HG03354 (cell line): ENCODE results near the gene TRA2A.
"Not testable (repeated sequence)": the region's sequence is repeated elsewhere in the genome, so short reads cannot be mapped to it uniquely, and the experiment has no call there.

Source experiments
- ATAC-seq: cut with Tn5 transposase; IDR thresholded peaks from one replicate; pipeline ENCODE4 v1.9.1; 2021; ENCODE audit warnings: mild to moderate bottlenecking; ENCODE audit not compliant: unreplicated experiment, poor library complexity, severe bottlenecking

Gene TRA2A

DNA sequence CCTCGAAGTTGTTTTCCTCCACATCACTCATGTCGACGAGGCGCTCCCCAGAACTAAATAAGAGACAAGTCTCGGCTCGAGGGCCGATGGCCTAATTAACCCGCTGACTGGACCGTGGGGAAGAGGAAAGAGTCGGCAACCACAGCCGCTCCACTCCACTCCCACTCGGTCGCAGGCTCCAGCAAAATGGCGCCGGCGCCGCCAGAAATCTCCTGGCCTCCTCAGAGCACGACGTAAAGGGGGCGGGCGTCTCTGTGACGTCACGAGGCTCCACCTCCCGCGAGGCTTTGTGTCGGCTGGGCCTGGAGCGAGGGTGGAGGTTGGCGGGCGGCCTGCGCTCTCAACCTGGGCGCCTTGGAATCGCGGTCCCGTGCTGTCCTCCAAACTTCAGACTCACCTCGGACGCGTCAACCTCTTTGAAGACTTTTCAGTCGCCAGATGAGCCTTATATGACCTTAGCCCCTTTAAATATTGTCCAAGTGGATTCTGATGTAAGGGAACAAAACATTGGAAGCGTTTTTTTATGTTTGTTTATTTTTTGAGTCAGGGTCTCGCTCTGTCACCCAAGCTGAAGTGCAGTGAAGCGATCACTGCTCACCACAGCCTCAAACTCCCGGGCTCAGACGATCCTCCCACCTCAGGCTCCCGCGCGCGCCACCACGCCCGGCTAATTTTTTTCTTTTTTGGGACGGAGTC is at the start of gene TRA2A:
TSS of gene TRA2A (minus strand) at position 188 of the 696 bp plus-strand sequence. CDS start at position 31, 157 bp downstream.
- ATAC-seq, result peak; percentile 90

DNA sequence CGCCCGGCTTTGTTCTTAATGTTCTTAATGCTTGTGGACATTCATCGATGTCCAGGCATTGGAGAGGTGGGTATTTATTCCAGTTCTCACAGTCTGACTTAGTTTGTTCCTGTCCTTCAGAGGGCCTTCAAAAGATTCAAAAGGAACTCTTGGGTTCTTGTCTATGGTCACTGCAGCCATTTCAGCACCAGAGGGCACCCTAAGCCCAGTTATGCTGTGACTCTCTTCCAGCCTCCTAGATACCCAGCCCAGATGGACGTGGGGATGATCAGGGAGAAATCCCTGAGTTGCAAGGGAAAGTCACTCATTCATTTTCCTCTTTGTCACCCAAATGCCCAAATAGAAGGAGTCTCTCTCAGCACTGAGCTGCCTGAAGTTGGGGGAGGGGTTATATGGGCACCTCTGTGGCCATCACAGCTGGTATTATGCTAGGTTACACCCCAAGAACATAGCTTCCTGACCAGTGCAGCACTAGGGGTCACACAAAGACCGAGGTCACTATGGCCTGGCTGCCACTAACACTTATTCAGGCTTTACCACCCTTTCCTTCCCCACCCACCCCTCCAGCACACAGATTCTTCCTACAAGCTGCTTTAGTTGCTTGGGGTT is 38.9 kb upstream of the TRA2A start:
- ATAC-seq, result peak; percentile 81

DNA sequence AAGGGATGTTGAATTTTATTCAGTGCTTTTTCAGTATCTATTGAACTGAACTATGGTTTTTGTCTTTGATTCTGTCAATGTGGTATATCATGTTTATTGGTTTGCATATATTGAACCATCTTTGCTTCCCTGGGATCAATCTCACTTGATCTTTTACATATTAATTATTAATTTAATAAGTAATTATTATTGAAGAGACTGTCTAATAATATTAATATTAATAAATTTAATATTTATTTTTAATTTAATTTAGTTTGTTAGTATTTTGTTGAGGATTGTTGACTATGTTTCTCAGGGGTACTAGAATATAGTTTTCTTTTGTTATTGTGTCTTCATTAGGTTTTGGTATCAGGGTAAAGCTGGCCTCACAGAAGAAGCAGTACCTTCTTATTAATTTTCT is 26.5 kb upstream of the TRA2A start:
- no peak for ATAC-seq

DNA sequence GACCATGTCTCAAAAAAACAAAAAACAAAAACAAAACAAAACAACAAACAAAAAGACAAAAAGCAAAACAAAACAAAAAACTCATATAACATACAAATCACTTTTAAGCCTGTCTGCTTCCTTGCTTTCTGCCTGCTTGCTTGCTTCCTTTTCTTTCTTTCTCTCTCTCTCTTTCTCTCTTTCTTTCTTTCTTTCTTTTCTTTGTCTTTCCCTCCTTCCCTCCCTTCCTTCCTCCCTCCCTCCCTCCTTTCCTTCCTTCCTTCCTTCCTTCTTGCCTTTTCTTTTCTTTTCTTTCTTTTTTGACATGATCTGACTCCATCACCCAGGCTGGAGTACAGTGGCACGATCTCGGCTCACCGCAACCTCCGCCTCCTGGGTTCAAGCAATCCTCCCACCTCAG is 15.9 kb upstream of the TRA2A start:
- ATAC-seq, result no peak

DNA sequence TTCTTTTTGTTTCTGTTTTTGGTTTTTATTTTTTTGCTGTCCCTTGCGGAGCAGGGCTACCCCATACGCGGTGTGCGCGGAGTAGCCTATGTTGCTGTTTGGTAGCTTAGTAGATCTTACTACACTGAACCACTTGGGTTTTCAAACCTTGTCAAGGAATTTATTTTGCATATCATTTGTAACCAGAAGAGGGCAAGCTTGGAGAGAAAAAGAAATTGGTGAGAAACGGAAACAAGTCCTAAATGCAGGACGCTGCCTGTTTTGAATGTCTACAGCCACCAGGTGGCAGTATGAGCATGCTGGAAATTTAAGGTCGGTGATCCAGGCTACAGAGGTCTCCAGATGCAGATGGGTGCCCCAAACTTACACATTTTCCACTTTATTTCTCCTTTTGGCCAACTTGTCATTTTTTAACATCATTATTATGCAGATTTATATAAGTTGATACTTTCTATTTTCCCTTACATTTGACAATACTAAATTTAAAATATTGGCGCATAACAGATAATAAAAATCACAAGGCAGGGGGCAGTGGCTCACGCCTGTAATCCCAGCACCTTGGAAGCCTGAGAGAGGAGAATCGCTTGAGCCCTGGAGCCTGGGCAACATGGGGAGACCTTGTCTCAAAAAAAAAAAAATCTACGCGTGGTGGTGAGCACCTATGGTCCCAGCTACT is 15.3 kb upstream of the TRA2A start:
- ATAC-seq, result peak; percentile 62

DNA sequence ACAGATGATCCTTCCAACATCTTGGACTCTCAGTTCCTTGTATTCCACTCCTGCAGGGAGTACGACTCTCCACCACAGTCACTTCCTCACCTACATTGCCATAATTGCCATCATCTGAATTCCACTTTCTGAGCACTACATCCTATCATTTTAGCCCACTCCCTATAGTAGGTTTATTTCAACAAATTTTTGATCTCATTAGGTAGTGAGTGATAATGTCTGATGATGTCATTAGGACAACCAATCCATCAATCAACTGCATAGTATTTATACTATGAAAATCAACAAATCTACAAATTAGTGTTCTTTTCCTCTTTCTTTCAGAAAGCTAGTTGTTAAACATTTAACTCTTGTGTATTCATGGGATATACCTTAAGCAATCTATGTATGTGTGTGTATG is 13.7 kb upstream of the TRA2A start:
- peak; percentile 6 for ATAC-seq

DNA sequence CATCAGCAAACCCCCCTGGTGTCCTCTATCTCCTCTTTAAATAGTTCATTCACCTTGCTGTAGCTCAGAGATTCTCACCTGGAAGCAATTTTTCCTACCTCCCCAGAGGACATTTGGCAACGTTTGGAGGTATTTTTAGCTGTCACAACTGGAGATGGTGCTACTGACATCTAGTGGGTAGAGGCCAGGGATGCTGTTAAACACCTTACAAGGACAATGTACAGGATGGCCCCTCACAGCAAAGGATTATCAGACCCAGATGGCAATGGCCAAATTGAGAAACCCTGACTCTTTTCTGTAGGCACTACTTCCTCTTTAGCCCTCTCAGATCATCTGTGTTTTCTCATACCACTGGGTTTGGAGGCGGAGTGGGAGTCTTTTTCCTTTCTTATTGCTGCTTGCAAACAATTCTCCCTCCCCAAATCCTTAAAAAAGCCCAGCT is 13.2 kb upstream of the TRA2A start:
- peak; percentile 73 for ATAC-seq

DNA sequence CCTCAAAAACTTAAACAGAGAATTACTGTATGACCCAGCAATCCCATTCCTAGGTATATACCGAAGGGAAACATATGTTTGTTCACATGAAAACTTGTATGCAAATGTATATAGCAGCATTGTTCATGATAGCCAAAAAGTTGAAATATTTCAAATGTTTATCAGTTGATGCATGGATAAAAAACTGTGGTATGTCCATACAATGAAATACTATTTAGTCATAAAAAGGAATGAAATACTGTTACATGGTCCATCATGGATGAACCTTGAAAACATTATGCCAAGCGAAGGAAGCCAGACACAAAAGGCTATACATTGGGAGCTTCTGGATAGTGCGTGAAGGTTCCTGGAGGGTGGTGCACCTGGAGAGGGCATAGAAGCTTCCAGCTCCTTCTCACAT is 11.0 kb upstream of the TRA2A start:
- ATAC-seq, result no peak

DNA sequence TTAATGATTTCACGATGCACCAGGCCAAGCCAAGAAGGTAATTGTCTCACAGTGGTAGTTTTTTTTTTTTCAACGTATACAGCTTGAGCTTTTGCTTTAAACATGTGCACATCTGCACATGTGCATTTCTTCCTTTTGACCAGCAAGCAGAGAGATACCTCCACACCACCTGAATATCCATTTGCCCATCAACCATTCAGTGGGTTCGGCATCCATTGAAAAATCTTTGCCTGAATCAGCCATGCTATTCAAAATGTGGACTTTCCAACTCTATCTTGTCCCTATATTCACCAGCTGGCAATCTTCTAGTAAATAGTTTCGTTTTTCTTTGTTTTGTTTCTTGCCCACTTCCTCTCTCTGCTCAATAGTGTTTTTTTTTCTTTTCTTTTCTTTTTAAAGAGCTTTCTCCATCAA is 7.7 kb upstream of the TRA2A start:
- ATAC-seq, result peak; percentile 72

DNA sequence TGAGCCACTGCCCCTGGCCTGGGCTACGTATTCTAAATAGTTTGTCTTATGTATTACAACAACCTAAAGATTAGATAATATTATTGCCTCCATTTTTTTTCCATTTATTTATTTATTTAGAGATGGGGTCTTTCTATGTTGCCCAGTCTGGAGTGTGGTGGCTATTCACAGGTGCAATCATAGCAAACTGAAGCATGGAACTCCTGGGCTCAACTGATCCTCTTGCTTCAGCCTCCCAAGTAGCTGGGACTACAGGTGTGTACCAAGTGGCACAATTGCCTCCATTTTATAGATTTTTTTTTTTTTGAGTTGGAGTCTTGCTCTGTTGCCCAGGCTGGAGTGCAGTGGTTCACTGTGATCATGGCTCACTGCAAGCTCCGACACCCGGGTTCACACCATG is 6.5 kb upstream of the TRA2A start:
- no peak for ATAC-seq

DNA sequence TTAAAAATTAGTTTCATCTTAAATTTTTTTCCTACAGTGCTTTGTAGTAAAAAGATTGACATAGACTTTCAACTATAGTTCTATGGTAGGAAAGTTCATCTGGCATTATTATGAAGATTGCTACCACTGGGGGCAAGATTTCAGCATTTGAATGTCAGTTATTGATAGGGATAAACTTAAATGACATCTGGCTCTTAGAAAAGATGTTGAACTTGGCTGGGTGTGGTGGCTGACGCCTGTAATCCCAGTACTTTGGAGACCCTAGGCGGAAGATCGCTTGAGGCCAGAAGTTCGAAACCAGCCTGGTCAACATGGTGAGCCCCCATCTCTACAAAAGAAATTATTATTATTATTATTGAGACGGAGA is 1.4 kb upstream of the TRA2A start:
- ATAC-seq, result no peak

DNA sequence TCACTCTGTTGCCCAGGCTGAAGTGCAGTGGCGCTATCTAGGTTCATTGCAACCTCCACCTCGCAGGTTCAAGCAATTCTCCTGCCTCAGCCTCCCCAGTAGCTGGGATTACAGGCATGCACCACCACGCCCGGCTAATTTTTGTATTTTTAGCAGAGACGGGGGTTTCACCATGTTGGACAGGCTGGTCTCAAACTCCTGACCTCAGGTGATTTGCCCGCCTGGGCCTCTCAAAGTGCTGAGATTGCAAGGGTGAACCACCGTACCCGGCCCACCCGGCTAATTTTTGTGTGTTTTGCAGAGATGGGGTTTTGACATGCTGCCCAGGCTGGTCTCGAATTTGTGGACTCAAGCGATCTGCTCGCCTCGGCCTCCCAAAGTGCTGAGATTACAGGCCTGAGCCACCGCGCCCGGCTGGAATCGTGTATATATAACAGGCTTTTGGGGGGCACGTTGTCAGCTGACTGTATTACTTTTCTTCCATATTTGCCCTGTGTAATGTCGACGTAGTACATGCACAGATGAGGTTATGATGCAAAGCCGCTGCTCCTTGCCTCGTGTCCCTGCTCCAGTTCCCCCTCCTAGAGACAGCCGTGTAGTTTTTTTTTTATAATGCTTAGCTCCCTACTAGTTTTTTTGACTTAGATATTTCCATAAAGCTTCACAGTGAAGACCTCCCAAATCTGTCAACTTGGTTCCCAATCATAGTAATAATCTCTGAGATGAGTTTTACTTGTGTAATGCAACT is 883 bp upstream of the TRA2A start:
- no peak for ATAC-seq

DNA sequence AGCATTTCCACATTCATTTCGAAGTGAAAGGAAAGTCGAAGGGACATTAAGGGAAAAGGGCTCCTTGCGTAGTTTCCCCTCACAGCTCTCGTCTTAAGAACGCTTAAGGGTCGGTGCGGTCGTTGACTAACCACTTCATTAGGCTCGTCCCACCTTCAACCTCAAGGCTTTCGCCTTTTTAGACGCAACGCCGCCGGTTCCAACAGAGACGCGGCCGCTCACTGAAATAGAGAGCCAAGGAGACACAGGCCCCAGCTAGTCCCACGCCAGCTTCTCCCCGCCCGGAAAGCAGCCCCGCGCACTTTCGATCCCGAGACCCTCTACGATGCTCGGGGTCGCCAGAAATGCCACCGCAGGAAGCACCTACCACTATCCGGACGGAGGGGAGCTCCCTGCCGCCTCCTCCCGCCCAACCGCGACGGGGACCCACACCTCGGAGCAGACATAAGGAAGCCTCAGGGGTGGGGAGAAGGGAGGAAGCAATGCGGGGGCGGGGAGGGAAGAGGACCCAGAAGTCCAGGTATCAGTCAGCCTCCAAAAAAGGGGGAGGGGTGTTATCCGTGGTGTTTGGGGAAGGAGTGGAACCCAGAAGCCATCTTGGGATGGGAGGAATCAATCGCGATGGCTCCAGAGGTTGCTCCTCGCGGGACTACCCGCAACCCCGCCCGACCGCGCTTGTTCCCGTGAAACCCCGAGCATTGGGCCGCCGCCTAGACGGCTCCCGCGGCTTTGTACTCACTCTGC is 559 bp downstream of the TRA2A start:
- peak; percentile 27 for ATAC-seq

DNA sequence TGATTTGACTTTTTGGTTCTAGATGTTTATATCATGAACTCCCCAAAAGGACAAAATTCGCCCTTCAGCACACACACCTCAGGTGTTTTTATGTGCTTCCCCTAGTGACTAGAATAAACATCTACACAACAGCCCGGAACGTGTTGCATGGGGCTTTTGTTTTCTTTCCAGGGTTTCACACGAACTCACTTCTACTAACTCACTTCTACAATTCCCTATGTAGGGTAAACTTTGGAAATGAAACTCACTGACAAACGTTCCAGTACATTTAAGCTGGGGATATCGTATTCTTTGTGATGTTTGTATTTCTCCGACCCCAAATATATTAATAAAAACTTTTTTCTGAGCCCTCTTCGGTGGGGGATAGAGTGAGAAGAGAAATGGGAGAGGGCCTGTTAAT is 1.4 kb downstream of the TRA2A start:
- peak; percentile 38 for ATAC-seq

DNA sequence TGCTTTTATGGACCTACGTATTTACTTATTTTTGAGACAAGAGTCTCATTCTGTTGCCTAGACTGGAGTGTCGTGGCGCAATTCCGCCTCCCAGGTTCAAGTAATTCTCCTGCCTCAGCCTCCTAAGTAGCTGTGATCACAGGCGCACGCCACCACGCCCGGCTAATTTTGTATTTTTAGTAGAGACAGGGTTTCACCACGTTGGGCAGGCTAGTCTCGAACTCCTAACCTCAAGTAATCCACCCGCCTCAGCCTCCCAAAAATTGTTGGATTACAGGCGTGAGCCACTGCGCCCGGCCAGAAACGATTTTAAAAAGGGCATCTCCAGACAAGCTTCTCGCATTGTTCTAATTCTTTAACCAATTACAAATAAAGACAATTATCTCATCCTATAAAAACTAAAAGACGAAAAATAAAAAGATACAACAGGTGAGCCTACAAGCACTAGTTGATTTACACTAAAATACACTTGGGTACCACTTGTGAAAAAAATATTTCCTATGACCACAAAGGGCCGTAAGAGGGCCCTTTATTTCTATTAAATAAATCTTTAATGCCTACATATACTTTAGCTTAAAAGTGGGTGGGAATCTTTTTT is 2.4 kb downstream of the TRA2A start:
- ATAC-seq, result no peak

DNA sequence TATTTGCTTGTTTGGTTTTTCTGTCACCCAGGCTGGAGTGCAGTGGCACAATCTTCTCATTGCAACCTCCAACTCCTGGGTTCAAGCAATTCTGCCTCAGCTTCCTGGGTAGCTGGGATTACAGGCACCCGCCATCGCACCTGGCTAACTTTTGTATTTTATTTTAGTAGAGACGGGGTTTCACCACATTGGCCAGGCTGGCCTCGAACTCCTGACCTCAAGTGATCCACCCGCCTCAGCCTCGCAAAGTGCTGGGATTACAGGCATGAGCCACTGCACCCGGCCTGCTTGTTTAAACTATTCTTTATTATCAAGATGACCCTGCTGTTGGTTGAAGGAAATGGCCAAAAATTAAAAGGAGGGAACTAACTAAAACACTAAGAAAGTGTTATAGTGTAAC is 6.2 kb downstream of the TRA2A start:
- not testable (repeated sequence) for ATAC-seq

DNA sequence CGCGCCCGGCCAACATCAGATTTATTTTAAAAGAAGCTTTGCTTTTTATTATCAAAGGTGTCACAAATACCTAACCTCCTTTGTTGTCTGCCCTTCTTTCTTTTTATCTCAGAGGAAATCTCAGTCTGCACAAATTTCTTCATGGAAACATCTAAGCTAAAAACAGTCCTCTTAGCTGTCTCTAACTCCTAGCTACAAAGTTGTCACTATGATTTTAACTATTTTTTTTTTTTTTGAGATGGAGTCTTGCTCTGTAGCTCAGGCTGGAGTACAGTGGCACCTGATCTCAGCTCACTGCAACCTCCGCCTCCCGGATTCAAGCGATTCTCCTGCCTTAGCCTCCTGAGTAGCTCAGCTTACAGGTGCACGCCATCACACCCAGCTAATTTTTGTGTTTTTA is 7.3 kb downstream of the TRA2A start:
- no peak for ATAC-seq

DNA sequence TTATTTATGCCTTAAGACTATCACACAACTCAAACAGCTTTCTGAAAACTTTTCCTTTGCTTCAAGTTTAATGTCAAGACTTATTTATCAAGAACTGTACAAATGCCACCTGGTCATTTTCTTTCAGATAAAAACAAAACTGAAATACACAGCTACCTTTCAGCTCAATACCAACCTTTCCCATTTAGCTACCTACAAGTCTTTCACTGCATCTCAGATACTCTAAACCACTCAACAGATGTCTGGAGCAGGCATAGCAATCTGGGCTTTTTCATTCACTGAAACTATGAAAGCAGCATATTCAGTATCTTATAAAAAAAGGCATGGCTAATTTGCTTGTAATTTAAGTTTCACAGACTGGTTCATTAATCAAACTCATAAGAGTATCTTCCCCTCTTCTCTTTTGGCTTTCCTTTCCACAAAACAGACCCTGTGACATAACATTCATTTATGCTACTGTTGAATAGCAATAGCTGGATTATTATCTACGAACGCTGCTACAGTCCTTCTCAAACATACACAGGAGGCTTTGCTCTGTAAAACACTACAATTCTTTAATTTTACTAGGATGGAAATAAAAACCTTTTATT is 8.2 kb downstream of the TRA2A start:
- ATAC-seq, result peak; percentile 45

DNA sequence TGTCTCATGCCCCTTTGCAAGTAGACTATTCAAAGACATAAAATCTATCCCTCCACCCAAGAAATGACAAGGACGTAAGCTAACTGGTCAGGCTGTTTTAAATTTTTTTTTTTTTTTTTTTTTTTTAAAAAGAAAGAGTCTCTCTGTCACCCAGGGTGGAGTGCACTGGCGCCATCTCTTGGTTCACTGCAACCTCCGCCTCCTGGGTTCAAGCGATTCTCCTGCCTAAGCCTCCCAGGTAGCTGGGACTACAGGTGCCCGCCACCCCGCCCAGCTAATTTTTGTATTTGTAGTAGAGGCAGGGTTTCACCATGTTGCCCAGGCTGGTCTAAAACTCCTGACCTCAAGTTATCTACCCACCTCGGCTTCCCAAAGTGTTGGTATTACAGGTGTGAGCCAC is 11.2 kb downstream of the TRA2A start:
- ATAC-seq, result no peak
